Measurements from ENCODE around the gene MYO7B.

- TF ChIP-seq FOXM1 (IDR thresholded peaks at IDR 0.05; ENCODE audit: low read depth) (no peak), FOXM1 (CRISPR knock-in tag; IDR thresholded peaks at IDR 0.05; ENCODE audit: low read depth) (no peak), SLC30A9 (CRISPR knock-in tag; IDR thresholded peaks at IDR 0.05) (no peak), ZNF184 (CRISPR knock-in tag; IDR thresholded peaks at IDR 0.05) (no peak), SAFB (IDR thresholded peaks at IDR 0.05; ENCODE audit: borderline replicate concordance, low read depth, low read length) (no peak), KLF10 (CRISPR knock-in tag; IDR thresholded peaks at IDR 0.05) (no peak), TAF1 (IDR thresholded peaks at IDR 0.05; ENCODE audit: control insufficient read depth, extremely low read depth, insufficient read depth, low read length, severe bottlenecking) (no peak), EP300 (IDR thresholded peaks at IDR 0.05; ENCODE audit: low read length) (no peak), EGR1 (conservative IDR thresholded peaks at IDR 0.05) (no peak)
Observed at GRCh38 chr2:127650041-127650784, 114.7 kb downstream of the MYO7B start.

Data from K562 (cell line).